ENCODE results near the gene MPIG6B.
"Not testable (repeated sequence)": the region's sequence is repeated elsewhere in the genome, so short reads cannot be mapped to it uniquely, and the experiment has no call there.

- TF ChIP-seq CTCF (IDR thresholded peaks at IDR 0.05; ENCODE audit: low read depth, low read length, poor library complexity, severe bottlenecking); EZH2phosphoT487 (IDR thresholded peaks at IDR 0.05; ENCODE audit: borderline replicate concordance, low read length): not testable (repeated sequence)
These were observed 14.0 kb upstream of the MPIG6B start for GRCh38 chr6:31709157-31709556.
